Measurements from ENCODE around the gene C4orf50.

C4orf50 gene

GRCh38 chr4:5930456-5930855, 87.8 kb downstream of the C4orf50 start:
- TF ChIP-seq, protein P1, sequence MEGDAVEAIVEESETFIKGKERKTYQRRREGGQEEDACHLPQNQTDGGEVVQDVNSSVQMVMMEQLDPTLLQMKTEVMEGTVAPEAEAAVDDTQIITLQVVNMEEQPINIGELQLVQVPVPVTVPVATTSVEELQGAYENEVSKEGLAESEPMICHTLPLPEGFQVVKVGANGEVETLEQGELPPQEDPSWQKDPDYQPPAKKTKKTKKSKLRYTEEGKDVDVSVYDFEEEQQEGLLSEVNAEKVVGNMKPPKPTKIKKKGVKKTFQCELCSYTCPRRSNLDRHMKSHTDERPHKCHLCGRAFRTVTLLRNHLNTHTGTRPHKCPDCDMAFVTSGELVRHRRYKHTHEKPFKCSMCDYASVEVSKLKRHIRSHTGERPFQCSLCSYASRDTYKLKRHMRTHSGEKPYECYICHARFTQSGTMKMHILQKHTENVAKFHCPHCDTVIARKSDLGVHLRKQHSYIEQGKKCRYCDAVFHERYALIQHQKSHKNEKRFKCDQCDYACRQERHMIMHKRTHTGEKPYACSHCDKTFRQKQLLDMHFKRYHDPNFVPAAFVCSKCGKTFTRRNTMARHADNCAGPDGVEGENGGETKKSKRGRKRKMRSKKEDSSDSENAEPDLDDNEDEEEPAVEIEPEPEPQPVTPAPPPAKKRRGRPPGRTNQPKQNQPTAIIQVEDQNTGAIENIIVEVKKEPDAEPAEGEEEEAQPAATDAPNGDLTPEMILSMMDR (conservative IDR thresholded peaks at IDR 0.05; ENCODE audit: low read depth, low read length), result no peak
- H3K4me3 ChIP-seq (ENCODE audit: low read length), result no peak overlapping the region
- DNase-seq (ENCODE audit: low read depth), result no peak

DNA sequence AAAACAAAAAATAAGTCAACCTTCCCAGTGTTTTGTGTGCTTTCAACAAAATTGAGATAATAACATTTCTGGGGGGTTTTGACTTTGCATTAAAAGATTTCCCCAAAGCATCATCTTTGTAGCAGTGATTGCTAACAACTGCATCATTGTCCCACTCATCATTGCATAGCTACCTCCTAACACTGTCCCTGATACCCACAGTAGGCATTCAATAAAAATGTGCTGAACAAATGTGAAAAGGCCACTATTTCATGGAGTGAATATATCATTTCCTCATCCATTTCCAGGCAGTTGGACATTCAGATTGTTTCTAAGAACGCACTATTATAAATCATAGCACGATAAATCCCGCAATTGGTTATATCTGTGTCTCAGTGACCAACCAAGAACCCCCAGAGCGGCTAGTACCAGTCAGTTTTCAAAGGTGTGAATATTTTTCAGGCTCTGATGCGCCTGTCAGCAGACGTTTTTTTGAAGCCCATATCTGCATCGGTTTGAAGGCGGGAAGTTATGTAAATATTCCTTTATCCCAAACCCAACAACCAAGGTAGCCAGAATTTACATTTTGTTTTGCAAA, 89.3 kb downstream of the C4orf50 start:
- DNase-seq (ENCODE audit: low read depth), result no peak
- no peak overlapping the region for H3K4me3 ChIP-seq (ENCODE audit: low read length)

GRCh38 chr4:5928274-5928673, 90.0 kb downstream of the C4orf50 start:
- DNase-seq (ENCODE audit: low read depth), result no peak
- TF ChIP-seq, protein P1 (conservative IDR thresholded peaks at IDR 0.05; ENCODE audit: low read depth, low read length), result no peak
- no peak overlapping the region for H3K4me3 ChIP-seq (ENCODE audit: low read length)

More for the DNA sequence above, 89.3 kb downstream of the C4orf50 start:
- TF ChIP-seq, protein P1 (conservative IDR thresholded peaks at IDR 0.05; ENCODE audit: low read depth, low read length), result no peak

GRCh38 chr4:5927747-5928146, 90.5 kb downstream of the C4orf50 start:
- H3K4me3 ChIP-seq (ENCODE audit: low read length), result no peak overlapping the region
- DNase-seq (ENCODE audit: low read depth), result no peak
- TF ChIP-seq, protein P1 (conservative IDR thresholded peaks at IDR 0.05; ENCODE audit: low read depth, low read length), result no peak

GRCh38 chr4:5927116-5927515, 91.1 kb downstream of the C4orf50 start:
- DNase-seq (ENCODE audit: low read depth), result no peak
- no peak overlapping the region for H3K4me3 ChIP-seq (ENCODE audit: low read length)
- TF ChIP-seq, protein P1 (conservative IDR thresholded peaks at IDR 0.05; ENCODE audit: low read depth, low read length), result no peak

DNA sequence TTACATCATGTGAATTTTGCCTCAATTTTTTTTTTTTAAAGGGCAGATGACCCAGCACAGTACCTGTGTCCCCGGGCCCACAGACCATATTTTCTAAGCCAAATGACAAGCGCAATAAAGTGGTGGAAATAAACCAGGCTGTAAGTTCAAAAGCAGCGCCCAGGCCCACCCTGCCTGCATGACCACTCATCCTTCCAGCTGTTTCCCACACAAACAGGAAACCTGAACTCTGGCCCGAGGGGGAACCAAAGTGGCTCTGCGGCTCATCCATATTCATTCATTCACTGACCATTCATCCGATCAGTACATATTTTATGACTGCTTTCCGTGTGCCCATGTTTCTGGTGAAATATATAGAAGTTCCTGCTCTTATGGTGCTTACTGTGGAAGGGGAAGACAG, 91.6 kb downstream of the C4orf50 start:
- no peak for DNase-seq (ENCODE audit: low read depth)
- no peak overlapping the region for H3K4me3 ChIP-seq (ENCODE audit: low read length)
- TF ChIP-seq, protein P1 (conservative IDR thresholded peaks at IDR 0.05; ENCODE audit: low read depth, low read length), result no peak

DNA sequence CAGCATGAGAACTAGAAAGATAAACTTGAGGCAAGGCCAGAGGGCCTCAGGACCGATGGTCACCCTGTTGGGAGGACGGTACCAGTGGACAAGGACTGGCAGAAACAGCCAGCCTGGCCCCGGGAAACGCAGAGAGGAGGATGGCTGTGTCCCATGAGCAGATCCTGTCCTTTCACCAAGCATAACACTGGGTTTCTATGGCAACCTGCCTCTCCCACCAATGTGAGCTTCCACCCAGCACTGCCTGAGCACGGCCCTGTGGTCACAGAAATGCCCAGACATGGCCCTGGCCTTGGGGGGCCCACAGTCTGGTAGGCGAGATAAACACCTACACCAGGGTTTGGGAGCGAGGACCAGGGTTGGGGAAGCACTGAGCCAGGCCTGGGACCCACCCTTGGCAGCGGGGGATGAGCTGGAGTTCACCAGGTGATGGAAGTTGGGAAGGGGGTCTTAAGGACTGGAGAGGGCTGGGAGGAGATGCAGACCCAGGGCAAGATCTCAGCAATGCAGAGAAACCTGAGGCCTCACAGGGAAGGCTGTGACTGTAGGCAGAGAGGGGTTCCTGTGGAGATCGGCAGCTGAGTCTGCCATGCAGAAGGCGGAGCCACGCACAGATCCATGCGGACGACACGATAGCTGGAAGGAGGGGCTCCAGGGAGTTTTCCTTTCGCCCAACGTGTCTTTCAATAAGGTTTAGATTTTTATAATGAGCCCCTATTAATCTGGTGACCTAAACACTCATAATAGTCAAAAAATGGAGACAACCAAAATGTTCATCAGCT, 92.6 kb downstream of the C4orf50 start:
- no peak overlapping the region for H3K4me3 ChIP-seq (ENCODE audit: low read length)
- DNase-seq (ENCODE audit: low read depth), result no peak
- TF ChIP-seq, protein P1 (conservative IDR thresholded peaks at IDR 0.05; ENCODE audit: low read depth, low read length), result no peak
